Stimulated activated CD8-positive, alpha-beta memory T cell treated with anti-CD3 and anti-CD28 coated beads, Interleukin-2, amount 100 ng/mL, for 48 hours (primary cell): ENCODE data around the gene C9orf43.
"Not testable (repeated sequence)": the region's sequence is repeated elsewhere in the genome, so short reads cannot be mapped to it uniquely, and the experiment has no call there.

Experiments used
- DNase-seq, 2 donors: peaks; one replicate each; pipeline ENCODE4 v3.0.0-alpha.2; 2020; ENCODE audit warnings: low read depth in 2 of 2

The C9orf43 gene

GRCh38 chr9:113410207-113410864, at the start of gene C9orf43, which contains the start of gene POLE3:
TSS of gene C9orf43 (plus strand) at chr9:113410747. CDS start at chr9:113413494, 2,747 bp downstream.
TSS of gene POLE3 (minus strand) at chr9:113410675. CDS start at chr9:113410293, 382 bp downstream.
- peak; percentile 94 for DNase-seq

DNA sequence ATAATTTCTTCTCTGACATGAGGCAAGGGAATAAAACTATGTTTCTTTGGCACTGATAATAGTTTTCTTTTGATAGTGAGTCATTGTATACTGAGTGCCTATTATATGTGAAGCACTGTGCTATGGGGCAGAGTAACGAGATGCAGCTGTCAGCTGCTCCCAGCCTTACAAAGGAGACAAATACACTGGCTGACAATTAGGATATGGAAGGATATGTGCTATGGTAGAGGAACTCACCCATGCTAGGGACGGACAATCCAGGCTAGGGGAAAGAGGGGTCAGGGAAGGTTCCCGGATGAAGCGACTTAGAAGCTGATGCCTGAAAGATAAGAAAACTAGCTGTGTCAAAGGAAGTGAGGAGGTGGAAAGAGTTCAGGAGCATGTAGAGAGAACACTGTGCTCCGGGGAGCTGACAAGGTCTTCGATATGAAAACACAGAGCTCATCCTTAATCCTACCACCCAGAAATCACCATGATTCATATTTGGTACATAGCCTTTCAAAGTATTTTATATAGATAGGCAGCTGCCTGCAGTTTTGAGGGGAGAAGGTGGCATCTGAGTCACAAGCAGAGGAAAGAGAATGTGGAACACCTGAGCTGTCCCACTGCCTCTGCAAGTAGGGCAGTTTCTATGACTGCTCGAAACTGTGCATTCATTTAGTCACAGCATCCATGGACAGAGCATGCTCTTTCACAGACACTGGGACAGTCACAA, 49.1 kb upstream of the C9orf43 start:
- no peak for DNase-seq

DNA sequence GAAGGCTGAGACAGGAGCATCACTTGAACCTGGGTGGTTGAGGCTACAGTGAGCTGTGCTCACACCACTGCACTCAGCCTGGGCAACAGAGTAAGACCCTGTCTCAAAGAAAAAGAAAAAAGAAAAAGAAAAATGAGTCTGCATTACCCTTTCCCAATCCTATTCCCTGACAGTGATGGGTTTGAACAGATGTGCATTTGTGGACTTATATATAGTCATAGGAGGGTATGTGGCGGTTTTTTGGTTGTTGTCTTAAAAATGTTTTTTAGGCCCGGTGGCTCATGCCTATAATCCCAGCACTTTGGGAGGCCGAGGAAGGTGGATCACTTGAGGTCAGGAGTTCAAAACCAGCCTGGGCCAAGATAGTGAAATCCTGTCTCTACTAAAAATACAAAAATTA, 47.2 kb upstream of the C9orf43 start:
- DNase-seq, result no peak

DNA sequence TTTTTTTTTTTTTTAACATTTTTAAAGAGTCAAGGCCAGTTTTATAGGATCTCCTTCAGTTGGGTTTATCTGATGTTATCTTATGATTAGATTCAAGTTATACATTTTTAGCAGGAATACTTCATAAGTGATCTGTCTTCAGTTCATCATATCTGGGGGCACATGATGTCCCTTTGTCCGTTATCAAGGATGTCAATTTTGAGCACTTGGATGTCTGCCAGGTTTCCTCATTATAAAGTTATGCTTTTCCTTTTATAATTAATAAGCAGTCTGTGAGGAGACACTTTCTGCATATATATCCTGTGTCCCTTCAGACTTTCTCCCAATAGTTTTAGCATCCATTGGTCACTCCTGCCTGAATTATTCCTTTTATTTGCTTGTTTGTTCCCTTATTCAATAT, 45.6 kb upstream of the C9orf43 start:
- no peak for DNase-seq

GRCh38 chr9:113365652-113366051, 44.9 kb upstream of the C9orf43 start:
- not testable (repeated sequence) for DNase-seq

GRCh38 chr9:113368348-113368981, 42.1 kb upstream of the C9orf43 start:
- DNase-seq, result no peak

GRCh38 chr9:113368982-113369854, 41.3 kb upstream of the C9orf43 start:
- DNase-seq, result no peak

DNA sequence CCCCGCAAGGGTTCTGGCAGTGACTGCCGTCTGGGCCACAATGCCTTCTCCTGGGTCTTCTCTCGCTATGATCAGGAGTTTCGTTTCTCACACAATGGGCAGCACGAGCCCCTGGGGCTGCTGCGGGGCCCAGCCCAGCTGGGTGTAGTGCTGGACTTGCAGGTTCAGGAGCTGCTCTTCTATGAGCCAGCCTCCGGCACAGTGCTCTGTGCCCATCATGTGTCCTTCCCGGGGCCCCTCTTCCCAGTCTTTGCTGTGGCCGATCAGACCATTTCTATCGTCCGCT, 40.7 kb upstream of the C9orf43 start:
- no peak for DNase-seq

- DNase-seq, result no peak
Observed at GRCh38 chr9:113370806-113371325, 39.7 kb upstream of the C9orf43 start.

GRCh38 chr9:113372059-113372458, 38.5 kb upstream of the C9orf43 start:
- no peak for DNase-seq

GRCh38 chr9:113373256-113373655, 37.3 kb upstream of the C9orf43 start:
- no peak for DNase-seq

- DNase-seq, result no peak
Observed at GRCh38 chr9:113373676-113374392, 36.7 kb upstream of the C9orf43 start.

DNA sequence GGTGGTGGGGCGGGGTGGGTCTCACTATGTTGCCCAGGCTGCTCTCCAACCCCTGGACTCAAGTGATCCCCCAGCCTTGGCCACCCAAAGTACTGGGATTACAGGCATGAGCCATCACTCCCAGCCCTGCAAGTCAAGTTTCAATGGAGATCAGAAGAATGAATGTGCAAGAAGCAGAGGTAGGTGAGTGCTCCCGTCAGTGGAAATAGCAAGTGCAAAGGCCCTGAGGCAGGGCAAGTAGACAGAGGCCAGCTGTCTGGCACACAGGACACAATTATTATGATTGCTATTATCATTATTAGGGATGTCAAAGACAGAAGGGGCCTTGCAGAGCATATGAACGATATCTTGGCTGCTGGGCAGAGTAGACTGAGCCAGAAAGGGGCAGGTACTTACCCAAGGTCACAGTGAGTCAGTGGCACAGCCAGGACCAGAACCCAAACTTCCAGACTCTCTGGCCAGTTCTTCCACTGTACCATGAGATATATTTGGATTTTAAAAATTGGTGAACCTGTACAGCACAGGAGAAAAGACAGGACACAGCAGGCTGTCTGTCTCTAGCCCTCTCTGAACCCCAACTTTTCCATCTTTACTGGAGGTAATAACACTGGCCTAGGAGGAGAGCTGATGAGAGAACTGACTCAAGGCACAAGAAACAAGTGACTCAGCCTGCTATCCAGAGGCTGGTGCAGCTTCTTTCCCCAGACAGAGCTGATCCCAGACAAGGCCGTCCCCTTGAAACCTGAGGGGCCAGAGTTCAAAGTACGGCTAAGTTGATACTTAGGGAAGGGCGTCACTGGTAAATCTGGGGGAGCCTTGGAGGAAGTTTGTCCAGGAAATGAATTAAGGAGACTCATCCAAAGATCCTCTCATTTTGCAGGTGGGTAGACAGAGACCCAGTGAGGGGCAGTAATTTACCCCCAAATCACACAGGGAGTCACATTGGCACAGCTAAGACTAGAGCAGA, 35.2 kb upstream of the C9orf43 start:
- no peak for DNase-seq

DNA sequence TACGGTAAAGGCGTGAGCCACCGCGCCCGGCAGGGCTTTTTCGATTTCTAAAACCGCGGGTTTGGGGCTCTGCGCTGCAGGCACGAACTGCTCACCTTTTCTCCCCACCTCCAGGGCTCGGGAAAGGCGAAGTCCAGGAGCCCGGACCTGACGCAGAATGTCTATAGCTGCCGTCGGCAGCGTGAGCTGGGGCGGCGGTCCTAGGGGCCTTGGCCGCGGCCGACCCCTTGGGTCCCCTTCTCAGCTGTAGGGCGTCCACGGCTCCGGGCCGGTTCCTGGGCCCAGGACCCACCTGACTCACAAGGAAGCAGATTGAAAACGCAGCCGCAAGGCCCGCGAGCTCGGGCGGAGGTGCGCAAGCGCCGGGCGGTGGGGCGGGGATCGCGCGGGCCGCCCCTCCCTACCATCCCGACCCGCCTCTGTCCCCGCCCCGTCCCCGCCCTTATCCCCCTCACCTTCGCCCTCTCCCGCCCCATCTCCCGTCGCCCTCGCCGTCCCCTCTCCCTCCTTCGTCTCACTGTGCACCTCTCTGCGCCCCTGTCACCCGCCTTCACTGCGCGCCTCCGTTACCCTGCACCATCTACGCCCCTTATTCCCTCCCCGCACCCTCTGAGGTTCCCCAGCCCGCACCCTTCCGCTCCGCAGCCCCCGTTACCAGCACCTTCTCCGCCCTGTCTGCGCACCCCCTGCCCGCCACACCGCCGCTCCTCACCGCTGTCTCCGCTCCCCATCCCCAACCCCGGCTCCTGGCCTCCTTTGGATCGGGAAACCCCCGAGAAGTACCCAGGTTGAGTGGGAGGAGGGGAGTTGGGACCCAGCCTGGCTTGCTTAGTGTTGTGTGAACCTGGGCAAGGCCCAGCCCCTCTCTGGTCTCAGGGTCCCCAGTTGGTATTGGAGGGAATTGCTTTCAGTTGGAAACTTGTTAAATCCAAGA, 33.6 kb upstream of the C9orf43 start, which contains the start of gene HDHD3:
TSS of gene HDHD3 (minus strand) at position 353 of the 934 bp plus-strand sequence. CDS start 2,632 bp downstream, outside the sequence.
- peak; percentile 65 to 78 for DNase-seq

- DNase-seq, result not testable (repeated sequence)
Observed at GRCh38 chr9:113379094-113379828, 31.3 kb upstream of the C9orf43 start.

- DNase-seq, result not testable (repeated sequence)
Observed at GRCh38 chr9:113379829-113380210, 30.7 kb upstream of the C9orf43 start.

GRCh38 chr9:113380869-113381378, 29.6 kb upstream of the C9orf43 start:
- DNase-seq, result no peak

DNA sequence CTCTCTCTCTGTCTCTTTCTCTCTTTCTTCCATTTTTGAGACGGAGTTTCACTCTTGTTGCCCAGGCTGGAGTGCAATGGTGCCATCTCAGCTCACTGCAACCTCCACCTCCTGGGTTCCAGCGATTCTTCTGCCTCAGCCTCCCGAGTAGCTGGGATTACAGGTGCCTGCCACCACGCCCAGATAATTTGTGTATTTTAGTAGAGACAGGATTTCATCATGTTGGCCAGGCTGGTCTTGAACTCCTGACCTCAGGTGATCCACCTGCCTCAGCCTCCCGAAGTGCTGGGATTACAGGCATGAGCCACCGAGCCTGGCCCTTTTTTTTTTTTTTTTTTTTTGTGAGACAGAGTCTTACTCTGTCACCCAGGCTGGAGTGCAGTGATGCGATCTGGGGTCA, 29.1 kb upstream of the C9orf43 start:
- not testable (repeated sequence) for DNase-seq
